GM12864 (cell line): ENCODE results near the gene PYCARD.

Experiments
- DNase-seq: peaks from one replicate; pipeline ENCODE4 v3.0.0-alpha.2; 2011; ENCODE audit warnings: low read depth
- H3K4me3 ChIP-seq: 2 replicates; pipeline ENCODE4 v1.5.1; 2011; ENCODE audit warnings: mild to moderate bottlenecking, low read depth, low read length, control low read depth
- CTCF ChIP-seq: IDR thresholded peaks from 2 replicates; pipeline ENCODE4 v1.5.1; 2011; ENCODE audit warnings: low read depth, mild to moderate bottlenecking, moderate library complexity, low read length, control low read depth, inconsistent platforms; ENCODE audit errors: missing control alignments

PYCARD gene

GRCh38 chr16:31243734-31244670, 41.4 kb upstream of the PYCARD start:
- peak; percentile 36 for DNase-seq

GRCh38 chr16:31242206-31242605, 39.6 kb upstream of the PYCARD start:
- no peak overlapping the region for H3K4me3 ChIP-seq
- no peak for DNase-seq
- no peak for TF ChIP-seq CTCF

More at GRCh38 chr16:31243734-31244670, 41.4 kb upstream of the PYCARD start:
- no peak overlapping the region for H3K4me3 ChIP-seq
- TF ChIP-seq CTCF = no peak

DNA sequence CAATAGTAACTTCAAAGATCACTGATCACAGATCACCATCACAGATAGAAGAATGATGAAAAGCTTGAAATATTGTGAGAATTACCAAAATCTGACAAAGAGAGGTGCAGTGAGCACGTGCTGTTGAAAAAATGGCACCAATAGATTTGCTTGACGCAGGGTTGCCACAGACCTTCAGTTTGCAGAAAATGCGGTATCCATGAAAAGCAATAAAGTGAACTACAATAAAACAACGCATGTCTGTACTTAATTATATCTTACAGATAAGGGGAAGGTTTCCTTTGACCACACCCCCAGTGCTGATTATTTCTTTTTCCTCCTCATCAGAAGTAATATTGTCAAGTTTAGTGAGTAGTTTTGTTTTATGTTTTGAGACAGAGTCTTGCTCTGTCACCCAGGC, 35.5 kb upstream of the PYCARD start:
- no peak overlapping the region for H3K4me3 ChIP-seq
- no peak for TF ChIP-seq CTCF
- DNase-seq = no peak

DNA sequence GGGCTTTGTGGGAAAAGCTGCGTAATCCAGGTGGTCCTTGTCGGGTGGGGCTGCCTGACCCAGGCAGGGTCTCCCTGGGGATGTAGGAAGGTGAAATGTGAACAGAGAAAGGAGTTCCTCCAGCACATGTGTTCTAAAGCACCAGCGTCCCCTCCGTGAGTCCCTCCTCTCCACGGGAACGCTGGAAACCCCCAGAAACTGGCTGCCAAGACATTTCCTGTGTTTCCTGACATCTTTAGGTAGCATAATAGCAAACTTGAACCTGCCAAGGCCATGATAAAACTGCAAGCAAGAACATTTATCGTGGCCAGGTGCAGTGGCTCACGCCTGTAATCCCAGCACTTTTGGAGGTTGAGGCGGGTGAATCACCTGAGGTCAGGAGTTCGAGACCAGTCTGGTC, 26.9 kb upstream of the PYCARD start:
- no peak for DNase-seq
- H3K4me3 ChIP-seq = no peak overlapping the region
- TF ChIP-seq CTCF = no peak

DNA sequence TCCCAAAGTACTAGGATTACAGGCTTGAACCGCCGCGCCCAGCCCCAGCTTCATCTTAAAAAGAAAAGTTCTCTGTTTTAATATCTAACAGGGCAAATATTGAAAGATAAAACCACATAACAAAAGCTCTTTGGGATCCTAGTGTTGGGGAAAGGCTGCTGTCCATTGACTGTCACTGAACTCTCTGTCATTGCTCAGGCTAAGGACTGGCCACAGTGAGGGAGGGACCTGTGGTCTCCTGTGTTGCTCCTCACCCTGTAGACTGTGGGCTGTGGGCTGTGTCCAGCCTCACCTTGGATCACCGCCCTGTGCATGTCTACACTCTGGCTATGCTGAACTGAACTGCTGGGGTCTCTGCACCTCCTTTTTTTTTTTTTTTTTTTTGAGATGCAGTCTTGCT, 25.6 kb upstream of the PYCARD start:
- TF ChIP-seq CTCF = no peak
- no peak for DNase-seq
- no peak overlapping the region for H3K4me3 ChIP-seq

- DNase-seq = no peak
- no peak overlapping the region for H3K4me3 ChIP-seq
- no peak for TF ChIP-seq CTCF
Observed at GRCh38 chr16:31225193-31225592, 22.6 kb upstream of the PYCARD start.
